ENCODE measurements around the gene CFAP91.

The CFAP91 gene

DNA sequence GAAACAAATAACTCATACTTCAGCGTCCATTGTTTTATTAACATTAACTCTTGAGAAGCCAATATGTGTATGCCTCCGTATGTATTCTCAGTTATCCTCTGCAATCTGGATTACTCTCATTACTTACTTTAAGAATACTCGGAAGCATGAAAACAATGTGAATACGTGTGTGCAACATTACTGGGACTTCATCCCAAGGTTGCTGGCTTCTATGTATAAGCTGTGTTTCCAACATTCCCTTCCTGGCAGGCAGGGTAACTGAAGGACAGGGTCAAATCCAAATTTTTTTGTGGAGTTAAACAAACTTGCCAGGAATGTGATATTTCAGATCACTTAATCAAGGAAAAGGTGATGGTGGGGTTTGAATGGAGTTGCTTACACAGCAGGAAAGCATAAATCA is 44.5 kb downstream of the CFAP91 start:
- Histone ChIP-seq H3K27me3 (ENCODE audit: insufficient read depth, low read length) (no peaks in the 10 kb centered on the region), H3K4me1 (ENCODE audit: insufficient read depth, low read length) (no peaks in the 10 kb centered on the region), H3K36me3 (ENCODE audit: insufficient read depth, low read length) (no peaks in the 10 kb centered on the region), H3K27ac (ENCODE audit: low read depth, low read length) (no peak overlapping the region), H3K9ac (ENCODE audit: low read depth, low read length) (no peak overlapping the region), H3K9me3 (ENCODE audit: insufficient read depth, low read depth, low read length) (no peaks in the 10 kb centered on the region), H3K4me3 (ENCODE audit: low read length) (no peak overlapping the region)
- WGBS = 94% methylated on average over 4 of the region's 4 CpGs

DNA sequence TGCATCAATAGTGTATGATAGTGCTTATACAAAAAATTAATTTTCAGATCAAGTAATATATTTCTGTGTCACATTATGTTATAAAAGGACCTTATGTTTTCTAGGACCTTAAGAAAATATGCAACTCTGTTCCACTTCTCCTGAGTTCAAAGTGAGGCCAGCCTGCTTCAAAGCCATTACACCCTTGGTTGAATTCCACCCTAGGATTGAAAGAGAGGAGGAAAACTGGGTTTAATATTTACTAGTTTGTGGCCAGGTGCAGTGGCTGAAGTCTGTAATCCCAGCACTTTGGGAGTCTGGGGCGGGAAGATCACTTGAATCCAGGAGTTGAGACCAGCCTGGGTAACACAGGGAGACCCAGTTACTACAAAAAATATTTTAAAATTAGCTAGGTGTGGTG is 46.2 kb downstream of the CFAP91 start:
- WGBS = 83% methylated on average over 1 of the region's 1 CpG
- H3K27me3 ChIP-seq (ENCODE audit: insufficient read depth, low read length) = no peaks in the 10 kb centered on the region
- H3K9me3 ChIP-seq (ENCODE audit: insufficient read depth, low read depth, low read length) = peaks cover 4% of the 10 kb centered on the region; the same call in 1 of the 2 replicates
- no peak overlapping the region for H3K27ac ChIP-seq (ENCODE audit: low read depth, low read length)
- H3K36me3 ChIP-seq (ENCODE audit: insufficient read depth, low read length) = no peaks in the 10 kb centered on the region
- no peak overlapping the region for H3K4me3 ChIP-seq (ENCODE audit: low read length)
- no peak overlapping the region for H3K9ac ChIP-seq (ENCODE audit: low read depth, low read length)
- no peaks in the 10 kb centered on the region for H3K4me1 ChIP-seq (ENCODE audit: insufficient read depth, low read length)

DNA sequence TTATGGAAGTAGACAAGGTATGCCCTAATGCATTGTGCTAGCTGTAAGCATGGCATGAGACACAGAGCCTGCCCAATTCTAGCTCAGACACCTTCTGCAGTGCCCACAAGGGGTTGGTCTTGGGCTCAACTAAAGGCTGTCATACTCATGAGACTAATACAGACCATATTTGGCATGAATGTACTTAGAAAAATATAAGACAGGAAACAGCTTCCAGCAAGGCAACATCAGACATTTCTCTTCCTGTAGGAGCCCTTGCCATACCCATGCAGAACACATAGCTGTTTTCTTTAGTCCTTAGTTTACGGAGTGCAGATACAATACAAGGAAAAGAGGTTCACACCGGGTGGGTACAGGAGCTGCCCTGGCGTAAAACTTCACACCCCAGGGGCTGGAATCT is 48.6 kb downstream of the CFAP91 start:
- Histone ChIP-seq H3K27me3 (ENCODE audit: insufficient read depth, low read length) (no peaks in the 10 kb centered on the region), H3K4me3 (ENCODE audit: low read length) (no peak overlapping the region), H3K36me3 (ENCODE audit: insufficient read depth, low read length) (no peaks in the 10 kb centered on the region), H3K9me3 (ENCODE audit: insufficient read depth, low read depth, low read length) (peaks cover 6% of the 10 kb centered on the region; the same call in 1 of the 2 replicates), H3K27ac (ENCODE audit: low read depth, low read length) (no peak overlapping the region), H3K9ac (ENCODE audit: low read depth, low read length) (no peak overlapping the region), H3K4me1 (ENCODE audit: insufficient read depth, low read length) (no peaks in the 10 kb centered on the region)
- 96% methylated on average over 3 of the region's 3 CpGs for WGBS
